TTC549 (cell line): ENCODE data around the gene PLCB1.
"Not testable (repeated sequence)": the region's sequence is repeated elsewhere in the genome, so short reads cannot be mapped to it uniquely, and the experiment has no call there.

Source experiments
- FAIRE-seq: peaks from 2 replicates; lab custom pipeline; 2012; peaks lifted over from hg19 to GRCh38; lab: Jason Lieb, UNC

The PLCB1 gene

GRCh38 chr20:8408587-8409307 is 276.7 kb downstream of the PLCB1 start:
- FAIRE-seq = no peak

- FAIRE-seq = no peak
Measured at GRCh38 chr20:8413691-8414090, 281.6 kb downstream of the PLCB1 start.

- FAIRE-seq = no peak
Measured at GRCh38 chr20:8414586-8415274, 282.7 kb downstream of the PLCB1 start.

- no peak for FAIRE-seq
Measured at GRCh38 chr20:8421981-8422380, 289.9 kb downstream of the PLCB1 start.

GRCh38 chr20:8423482-8423881 is 291.4 kb downstream of the PLCB1 start:
- no peak for FAIRE-seq

GRCh38 chr20:8424010-8424409 is 291.9 kb downstream of the PLCB1 start:
- no peak for FAIRE-seq

- no peak for FAIRE-seq
Measured at GRCh38 chr20:8425016-8425415, 292.9 kb downstream of the PLCB1 start.

GRCh38 chr20:8425802-8426201 is 293.7 kb downstream of the PLCB1 start:
- no peak for FAIRE-seq

- FAIRE-seq = no peak
Measured at GRCh38 chr20:8427419-8428040, 295.5 kb downstream of the PLCB1 start.

- no peak for FAIRE-seq
Measured at GRCh38 chr20:8428988-8429387, 296.9 kb downstream of the PLCB1 start.

GRCh38 chr20:8431538-8432434 is 299.7 kb downstream of the PLCB1 start:
- FAIRE-seq = no peak

GRCh38 chr20:8432435-8433148 is 300.5 kb downstream of the PLCB1 start:
- no peak for FAIRE-seq

GRCh38 chr20:8433291-8433690 is 301.2 kb downstream of the PLCB1 start:
- FAIRE-seq = no peak

GRCh38 chr20:8434326-8434876 is 302.3 kb downstream of the PLCB1 start:
- FAIRE-seq = no peak

GRCh38 chr20:8435285-8436035 is 303.4 kb downstream of the PLCB1 start:
- FAIRE-seq = no peak

GRCh38 chr20:8436938-8437337 is 304.9 kb downstream of the PLCB1 start:
- FAIRE-seq = not testable (repeated sequence)

- FAIRE-seq = no peak
Measured at GRCh38 chr20:8438748-8439147, 306.7 kb downstream of the PLCB1 start.

- no peak for FAIRE-seq
Measured at GRCh38 chr20:8443464-8444072, 311.5 kb downstream of the PLCB1 start.

GRCh38 chr20:8447262-8448120 is 315.4 kb downstream of the PLCB1 start:
- FAIRE-seq = no peak
